BJ (cell line): ENCODE results near the gene TALDO1. TPM values are rescaled to one million over a fixed set of nuclear protein-coding genes. Genes with fewer than 3 reads are reported as not detected.

ENCODE experiments used
- CTCF ChIA-PET: fragments of 350-600 bp; formaldehyde crosslinking; extraction: SDS; loops from one replicate; lab custom pipeline; 2021; ENCODE audit warnings: antibody characterized with exemption, inconsistent platforms; lab: Yijun Ruan, JAX
- POLR2A ChIA-PET: fragments of 300-600 bp; sonication (Branson Sonifier 250); formaldehyde crosslinking; extraction: SDS; loops from one replicate; lab custom pipeline; 2021; ENCODE audit warnings: antibody characterized with exemption; lab: Charles Lee
- DNase-seq: peaks from one replicate; pipeline ENCODE4 v3.0.0-alpha.2; 2011; ENCODE audit warnings: low read depth
- H3K27me3 ChIP-seq: 2 replicates; pipeline ENCODE4 v1.6.0; 2011; ENCODE audit warnings: low read length; ENCODE audit not compliant: control insufficient read depth, insufficient read depth
- H3K36me3 ChIP-seq: 2 replicates; pipeline ENCODE4 v1.5.1; 2011; ENCODE audit warnings: low read length; ENCODE audit not compliant: control insufficient read depth, insufficient read depth
- H3K4me3 ChIP-seq: 2 replicates; pipeline ENCODE4 v1.5.1; 2011; ENCODE audit warnings: low read depth, mild to moderate bottlenecking, control low read depth, low read length
- polyA plus RNA-seq: library from polyadenylated mRNA; depleted of rRNA; stranded (reverse); fragments of >200 nt; gene quantifications from 2 replicates; pipeline ENCODE4 v1.2.3, GENCODE V29; 2011
- TF ChIP-seq, protein P1 (sequence below): IDR thresholded peaks from 2 replicates; pipeline ENCODE4 v1.5.1; 2011; ENCODE audit warnings: low read depth, mild to moderate bottlenecking, control low read depth, inconsistent platforms, low read length, moderate library complexity; ENCODE audit not compliant: insufficient read depth

Gene TALDO1
- polyA plus RNA-seq, 1 experiment, result 278 TPM

DNA sequence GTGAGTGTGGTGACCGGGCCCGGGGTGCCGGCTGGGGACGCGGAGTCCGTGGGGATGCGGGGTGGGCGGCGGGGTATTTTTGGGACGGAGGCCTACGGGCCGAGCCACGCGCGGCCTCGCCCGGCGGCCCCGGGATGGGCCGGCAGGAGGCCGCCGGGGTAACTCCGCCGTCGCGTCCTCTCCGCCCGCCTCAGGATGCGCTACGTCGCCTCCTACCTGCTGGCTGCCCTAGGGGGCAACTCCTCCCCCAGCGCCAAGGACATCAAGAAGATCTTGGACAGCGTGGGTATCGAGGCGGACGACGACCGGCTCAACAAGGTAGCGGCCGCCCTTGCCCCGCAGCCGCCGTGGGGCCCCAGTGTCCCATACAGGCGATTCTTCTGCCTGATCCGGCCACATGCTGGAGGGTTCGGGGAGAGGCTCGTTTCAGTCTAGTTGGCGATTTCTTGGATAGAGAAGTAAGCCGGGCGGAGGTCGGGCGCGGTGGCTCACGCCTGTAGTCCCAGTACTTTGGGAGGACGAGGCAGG, 62.8 kb downstream of the TALDO1 start:
- ChIA-PET POLR2A (interaction anchor here (0.6 to 1.3 kb wide), 3 partner anchors 9 to 83 kb away, joined by 4 to 24 read pairs (median 5); partner anchors contain the start of gene PNPLA2), CTCF (no interaction called here)
- H3K4me3 ChIP-seq, result peak overlapping the region; percentile 93
- peaks cover 23% of the 10 kb centered on the region for H3K36me3 ChIP-seq
- H3K27me3 ChIP-seq, result no peaks in the 10 kb centered on the region
- no peak for DNase-seq
- TF ChIP-seq, protein P1, sequence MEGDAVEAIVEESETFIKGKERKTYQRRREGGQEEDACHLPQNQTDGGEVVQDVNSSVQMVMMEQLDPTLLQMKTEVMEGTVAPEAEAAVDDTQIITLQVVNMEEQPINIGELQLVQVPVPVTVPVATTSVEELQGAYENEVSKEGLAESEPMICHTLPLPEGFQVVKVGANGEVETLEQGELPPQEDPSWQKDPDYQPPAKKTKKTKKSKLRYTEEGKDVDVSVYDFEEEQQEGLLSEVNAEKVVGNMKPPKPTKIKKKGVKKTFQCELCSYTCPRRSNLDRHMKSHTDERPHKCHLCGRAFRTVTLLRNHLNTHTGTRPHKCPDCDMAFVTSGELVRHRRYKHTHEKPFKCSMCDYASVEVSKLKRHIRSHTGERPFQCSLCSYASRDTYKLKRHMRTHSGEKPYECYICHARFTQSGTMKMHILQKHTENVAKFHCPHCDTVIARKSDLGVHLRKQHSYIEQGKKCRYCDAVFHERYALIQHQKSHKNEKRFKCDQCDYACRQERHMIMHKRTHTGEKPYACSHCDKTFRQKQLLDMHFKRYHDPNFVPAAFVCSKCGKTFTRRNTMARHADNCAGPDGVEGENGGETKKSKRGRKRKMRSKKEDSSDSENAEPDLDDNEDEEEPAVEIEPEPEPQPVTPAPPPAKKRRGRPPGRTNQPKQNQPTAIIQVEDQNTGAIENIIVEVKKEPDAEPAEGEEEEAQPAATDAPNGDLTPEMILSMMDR, result no peak

DNA sequence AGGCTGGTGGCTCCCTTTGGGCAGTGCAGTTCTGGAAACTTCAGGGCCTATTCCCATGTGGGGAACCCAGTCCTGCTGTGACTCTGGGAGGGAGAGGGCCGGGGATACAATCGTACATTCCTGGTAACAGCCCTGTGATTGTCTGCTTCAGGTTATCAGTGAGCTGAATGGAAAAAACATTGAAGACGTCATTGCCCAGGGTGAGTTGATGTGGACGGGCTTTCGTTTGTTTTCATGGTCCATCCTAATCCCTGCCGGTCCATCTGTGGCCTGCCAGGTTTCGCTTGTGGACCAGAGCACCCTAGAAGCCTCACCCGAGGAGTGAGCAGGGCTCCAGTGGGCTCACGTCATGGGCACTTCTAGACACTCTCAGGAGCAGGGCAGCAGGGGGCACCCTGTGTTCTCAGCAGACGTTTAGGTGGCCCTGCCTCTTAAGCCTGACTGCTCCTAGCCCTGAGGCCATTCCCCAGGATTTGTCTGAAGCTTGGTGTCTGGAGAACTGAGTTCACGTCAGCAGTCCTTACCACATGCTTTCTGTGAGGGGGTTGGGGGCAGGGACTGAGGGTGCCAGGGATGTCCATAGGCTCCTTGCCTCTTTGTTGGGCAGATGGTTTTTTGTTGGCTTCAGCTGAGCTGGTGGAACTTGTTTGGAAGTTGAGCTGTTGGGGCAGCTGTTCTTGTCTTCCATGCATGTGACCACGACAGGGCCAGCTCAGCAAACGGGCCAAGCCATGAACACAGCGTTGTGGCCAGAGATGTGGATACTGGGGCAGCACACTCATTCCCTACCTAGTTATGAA, 64.4 kb downstream of the TALDO1 start:
- CTCF ChIA-PET, result interaction anchor here (0.6 to 1.5 kb wide), 4 partner anchors 29 to 239 kb away, joined by 3 read pairs; no protein-coding TSS in a partner anchor

GRCh38 chr11:812390-812789, 65.1 kb downstream of the TALDO1 start:
- Histone ChIP-seq H3K4me3 (no peak overlapping the region), H3K27me3 (no peaks in the 10 kb centered on the region), H3K36me3 (peaks cover 23% of the 10 kb centered on the region)
- DNase-seq, result no peak
- ChIA-PET POLR2A (no interaction called here), CTCF (interaction anchor here (1.5 kb wide), 1 partner anchor 238 kb away, joined by 3 read pairs; no protein-coding TSS in a partner anchor)
- TF ChIP-seq, protein P1, result no peak

More for the DNA sequence above, 64.4 kb downstream of the TALDO1 start:
- Histone ChIP-seq H3K36me3 (peaks cover 23% of the 10 kb centered on the region), H3K27me3 (no peaks in the 10 kb centered on the region), H3K4me3 (no peak overlapping the region)
- no peak for DNase-seq
- POLR2A ChIA-PET, result no interaction called here
- TF ChIP-seq, protein P1, result no peak

DNA sequence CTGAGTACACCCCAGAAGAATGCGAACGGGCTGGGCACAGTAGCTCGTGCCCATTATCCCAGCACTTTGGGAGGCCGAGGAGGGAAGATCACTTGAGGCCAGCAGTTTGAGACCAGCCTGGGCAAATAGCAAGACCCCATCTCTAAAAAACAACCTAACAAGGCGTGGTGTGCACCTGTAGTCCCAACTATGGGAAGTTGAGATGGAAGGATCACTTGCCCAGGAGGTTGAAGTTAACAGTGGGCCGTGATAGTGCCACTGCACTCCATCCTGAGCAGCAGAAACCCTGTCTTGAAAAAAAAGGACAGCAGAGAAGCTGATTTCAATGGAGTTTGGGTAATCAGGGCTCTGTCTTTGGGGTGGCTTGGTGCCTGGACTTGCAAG, 65.8 kb downstream of the TALDO1 start:
- Histone ChIP-seq H3K4me3 (no peak overlapping the region), H3K27me3 (no peaks in the 10 kb centered on the region), H3K36me3 (peaks cover 23% of the 10 kb centered on the region)
- TF ChIP-seq, protein P1, result no peak
- CTCF ChIA-PET, result no interaction called here
- POLR2A ChIA-PET, result no interaction called here
- DNase-seq, result no peak

- POLR2A ChIA-PET, result no interaction called here
- Histone ChIP-seq H3K36me3 (peaks cover 23% of the 10 kb centered on the region), H3K4me3 (no peak overlapping the region), H3K27me3 (no peaks in the 10 kb centered on the region)
- no peak for DNase-seq
- CTCF ChIA-PET, result no interaction called here
- TF ChIP-seq, protein P1, result no peak
Observed at GRCh38 chr11:813456-814096, 66.3 kb downstream of the TALDO1 start.
